OCI-M1 (cell line): ENCODE data around the gene CLRN2.
"Not testable (repeated sequence)": the region's sequence is repeated elsewhere in the genome, so short reads cannot be mapped to it uniquely, and the experiment has no call there.

Experiments used
- DNase-seq: peaks from one replicate; lab custom pipeline; 2025; lab: John Stamatoyannopoulos, UW

CLRN2 gene

DNA sequence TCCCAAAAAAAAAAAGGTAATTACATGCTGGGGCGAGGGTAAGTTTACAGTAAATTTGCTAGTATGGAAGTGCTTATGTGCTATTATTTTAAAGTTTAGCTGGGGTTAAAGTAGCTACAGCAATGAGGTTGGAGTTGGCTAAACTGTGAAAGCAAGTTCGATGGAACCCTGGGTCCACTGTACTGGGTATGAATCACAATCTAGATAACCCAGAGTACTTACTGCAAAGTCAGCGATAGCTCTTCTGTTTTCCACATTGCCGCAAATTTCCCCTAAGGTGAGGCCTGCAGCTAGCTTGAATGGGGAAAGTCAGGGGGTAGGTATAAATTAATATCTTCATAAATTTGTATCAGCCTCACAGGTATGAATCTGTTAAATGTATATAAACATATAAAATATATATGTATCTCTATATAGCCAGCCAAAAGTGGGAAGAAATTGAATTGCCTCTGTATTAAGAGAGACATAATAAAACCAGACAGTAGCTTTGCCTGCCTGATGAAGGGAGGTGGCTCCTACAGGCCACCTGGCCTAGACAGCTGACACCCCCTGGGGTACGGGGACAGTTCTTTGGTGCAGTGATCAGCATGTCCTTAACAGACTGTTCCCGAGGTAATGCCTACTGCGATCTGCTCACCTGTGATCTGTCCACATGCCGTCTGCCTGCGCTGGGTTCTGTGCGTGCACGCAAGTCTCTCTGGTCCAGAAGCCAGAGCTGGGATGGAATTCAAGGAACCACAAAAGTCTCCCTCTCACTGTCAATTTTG, 30.6 kb downstream of the CLRN2 start:
- DNase-seq: no peak

GRCh38 chr4:17546222-17546621, 31.3 kb downstream of the CLRN2 start:
- no peak for DNase-seq

DNA sequence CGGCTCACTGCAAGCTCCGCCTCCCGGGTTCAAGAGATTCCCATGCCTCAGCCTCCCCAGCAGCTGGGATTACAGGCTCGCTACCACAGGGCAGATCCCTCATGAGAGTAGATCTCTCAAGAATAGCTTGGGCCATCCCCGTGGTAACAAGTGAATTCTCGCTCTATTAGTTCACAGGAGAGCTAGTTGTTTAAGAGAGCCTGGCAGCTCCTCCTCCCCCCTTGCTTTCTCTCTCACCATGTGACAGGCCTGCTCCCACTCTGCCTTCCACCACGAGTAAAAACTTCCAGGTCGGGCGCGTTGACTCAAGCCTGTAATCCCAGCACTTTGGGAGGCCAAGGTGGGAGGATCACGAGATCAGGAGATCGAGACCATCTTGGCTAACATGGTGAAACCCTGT, 31.7 kb downstream of the CLRN2 start:
- DNase-seq: no peak

- no peak for DNase-seq
These were observed 35.6 kb downstream of the CLRN2 start for GRCh38 chr4:17550549-17550948.

GRCh38 chr4:17552427-17552826, 37.5 kb downstream of the CLRN2 start:
- DNase-seq: no peak

GRCh38 chr4:17554568-17554967, 39.6 kb downstream of the CLRN2 start:
- DNase-seq: no peak

- no peak for DNase-seq
These were observed 41.5 kb downstream of the CLRN2 start for GRCh38 chr4:17556498-17556897.

GRCh38 chr4:17557880-17558279, 42.9 kb downstream of the CLRN2 start:
- no peak for DNase-seq

DNA sequence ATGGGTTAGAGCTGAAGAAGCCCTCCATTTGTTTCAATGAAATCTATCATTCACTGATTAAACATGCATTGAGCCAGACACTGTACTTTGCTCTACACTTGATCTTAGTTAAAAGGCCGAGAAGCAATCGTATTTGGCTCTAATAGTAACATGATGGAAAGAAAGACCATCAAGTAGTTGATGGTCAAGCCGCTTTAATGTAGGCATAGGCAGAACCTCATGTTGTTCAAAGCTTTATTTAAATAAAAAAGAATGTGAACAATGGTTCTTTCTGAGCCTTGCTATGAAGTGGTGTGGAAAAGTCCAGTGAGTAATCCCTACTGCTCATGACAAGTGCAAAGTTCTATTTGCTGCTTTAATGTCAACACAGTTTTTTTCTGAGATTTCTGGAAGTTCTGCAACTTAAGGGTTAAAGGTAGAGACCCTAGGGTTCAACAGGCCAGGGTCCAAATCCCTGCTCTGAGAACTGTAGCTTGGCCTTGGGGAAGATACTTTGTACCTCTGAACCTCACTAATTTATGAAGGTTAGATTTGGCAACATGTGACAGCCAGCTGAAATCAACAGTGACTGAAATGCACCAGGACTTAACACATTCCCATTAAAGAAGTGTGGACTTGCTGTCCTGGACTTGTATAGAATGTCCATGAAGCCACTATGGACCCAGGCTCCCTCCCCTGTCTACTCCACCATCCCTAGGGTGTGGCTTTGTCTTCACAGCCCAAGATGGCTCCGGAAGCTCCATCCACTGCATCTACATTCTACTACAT, 44.2 kb downstream of the CLRN2 start:
- DNase-seq: no peak

- no peak for DNase-seq
These were observed 44.7 kb downstream of the CLRN2 start for GRCh38 chr4:17559709-17560048.

- no peak for DNase-seq
These were observed 45.2 kb downstream of the CLRN2 start for GRCh38 chr4:17560065-17560673.

DNA sequence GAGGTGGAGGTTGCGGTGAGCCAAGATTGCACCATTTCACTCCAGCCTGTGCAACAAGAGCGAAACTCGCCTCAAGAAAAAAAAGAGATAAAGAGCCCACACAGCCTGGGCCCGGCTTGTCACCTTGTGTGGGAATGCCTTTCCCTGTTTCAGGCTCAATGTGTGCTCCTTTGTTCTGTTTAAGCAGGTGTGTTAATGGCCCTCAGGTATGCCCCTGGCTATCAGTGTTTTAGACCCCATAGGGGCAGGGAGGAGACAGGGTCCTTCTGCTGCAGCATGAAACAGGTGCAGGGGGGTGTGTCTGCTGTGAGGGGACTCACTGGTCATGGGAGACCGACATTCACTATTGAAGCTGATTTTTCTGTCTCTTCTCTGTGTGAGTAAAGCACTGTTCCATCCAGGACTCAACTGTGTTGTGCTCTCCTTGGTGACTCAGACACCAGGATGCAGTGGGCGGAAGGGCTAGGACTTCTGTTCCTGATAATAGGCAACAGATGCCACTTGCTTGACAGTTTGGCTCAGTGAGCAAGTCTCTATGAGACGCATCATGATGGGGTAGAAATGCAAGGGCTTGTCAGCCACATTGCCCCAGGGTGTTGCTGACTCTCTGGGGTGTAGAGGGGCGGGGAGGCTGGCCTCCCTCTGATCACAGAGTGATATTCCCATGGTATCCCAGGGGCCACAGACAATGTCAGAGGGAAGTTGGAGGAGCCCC, 46.4 kb downstream of the CLRN2 start:
- DNase-seq: no peak

- peak; percentile 54 for DNase-seq
These were observed 47.2 kb downstream of the CLRN2 start for GRCh38 chr4:17562157-17562556.

GRCh38 chr4:17565846-17566245, 50.9 kb downstream of the CLRN2 start:
- DNase-seq: no peak

- DNase-seq: no peak
These were observed 52.3 kb downstream of the CLRN2 start for GRCh38 chr4:17567271-17567670.

GRCh38 chr4:17574206-17574605, 59.2 kb downstream of the CLRN2 start:
- no peak for DNase-seq

DNA sequence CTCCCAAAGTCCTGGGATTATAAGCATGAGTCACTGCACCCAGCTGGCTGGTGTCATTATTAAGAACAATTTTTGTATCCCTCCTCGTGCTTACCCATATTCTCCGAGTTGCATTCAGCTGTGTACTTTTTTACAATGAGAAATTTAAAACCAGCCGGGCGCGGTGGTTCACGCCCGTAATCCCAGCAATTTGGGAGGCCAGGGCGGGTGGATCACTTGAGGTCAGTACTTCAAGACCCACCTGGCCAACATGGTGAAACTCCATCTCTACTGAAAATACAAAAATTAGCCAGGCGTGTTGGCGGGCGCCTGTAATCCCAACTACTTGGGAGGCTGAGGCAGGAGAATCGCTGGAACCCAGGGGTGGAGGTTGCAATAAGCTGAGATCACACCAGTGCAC, 60.2 kb downstream of the CLRN2 start:
- not testable (repeated sequence) for DNase-seq
